ENCODE measurements around the gene DUSP28.

DUSP28 gene

GRCh38 chr2:240529344-240529999 is 30.7 kb upstream of the DUSP28 start:
- H2AK5ac ChIP-seq (ENCODE audit: low read length, severe bottlenecking): no peak overlapping the region
- no peak overlapping the region for H3K18ac ChIP-seq (ENCODE audit: low read depth in 1 of 2, low read length in 2 of 2)
- H4K8ac ChIP-seq (ENCODE audit: low read length): no peak overlapping the region
- H3K79me1 ChIP-seq (replicated peaks; ENCODE audit: low read length, poor library complexity, severe bottlenecking): peaks cover 9% of the 10 kb centered on the region
- no peaks in the 10 kb centered on the region for H3K4me1 ChIP-seq (ENCODE audit: control insufficient read depth, insufficient read depth, low read depth, low read length)
- no peak overlapping the region for H3K23ac ChIP-seq (ENCODE audit: low read length in 2 of 2)
- no peak overlapping the region for H2BK5ac ChIP-seq (ENCODE audit: low read depth, low read length, poor library complexity, severe bottlenecking)
- no peak overlapping the region for H2BK15ac ChIP-seq (ENCODE audit: low read depth, poor library complexity, severe bottlenecking)
- no peak overlapping the region for H2AFZ ChIP-seq (ENCODE audit: low read depth, low read length)
- 94% methylated on average over 16 of the region's 16 CpGs for WGBS
- H2BK120ac ChIP-seq (ENCODE audit: low read depth, low read length): no peak overlapping the region
- H3K9ac ChIP-seq (ENCODE audit: low read length): no peak overlapping the region
- H4K91ac ChIP-seq (ENCODE audit: low read length): no peak overlapping the region
- no peaks in the 10 kb centered on the region for H3K27me3 ChIP-seq (ENCODE audit: control insufficient read depth in 1 of 2, insufficient read depth in 1 of 2, low read length in 2 of 2)
- H2BK12ac ChIP-seq (ENCODE audit: low read length in 2 of 2): no peak overlapping the region
- no peak overlapping the region for H3K4me3 ChIP-seq (ENCODE audit: insufficient read depth in 1 of 2, low read depth in 1 of 2, low read length in 2 of 2)
- no peak overlapping the region for H3K4me2 ChIP-seq (ENCODE audit: low read length, poor library complexity, severe bottlenecking)
- H3K9me3 ChIP-seq (ENCODE audit: control insufficient read depth, low read length): peaks cover 44% of the 10 kb centered on the region
- H3K14ac ChIP-seq (ENCODE audit: low read length in 2 of 2): no peak overlapping the region
- DNase-seq: no peak
- no peak overlapping the region for H3K4ac ChIP-seq (ENCODE audit: low read depth in 1 of 2, low read length in 2 of 2)
- H3K36me3 ChIP-seq (ENCODE audit: control insufficient read depth in 1 of 2, insufficient read depth in 2 of 2, low read depth in 1 of 2, low read length in 2 of 2): peaks cover 37 to 59% of the 10 kb centered on the region in 2 experiments
- no peak overlapping the region for H3K27ac ChIP-seq (ENCODE audit: low read length, poor library complexity, severe bottlenecking)

GRCh38 chr2:240530181-240530580 is 30.0 kb upstream of the DUSP28 start:
- Histone ChIP-seq H3K4me1 (ENCODE audit: control insufficient read depth, insufficient read depth, low read depth, low read length) (no peaks in the 10 kb centered on the region), H3K14ac (ENCODE audit: low read length in 2 of 2) (no peak overlapping the region), H2AK5ac (ENCODE audit: low read length, severe bottlenecking) (no peak overlapping the region), H3K9ac (ENCODE audit: low read length) (no peak overlapping the region), H3K18ac (ENCODE audit: low read depth in 1 of 2, low read length in 2 of 2) (no peak overlapping the region), H4K91ac (ENCODE audit: low read length) (no peak overlapping the region), H3K23ac (ENCODE audit: low read length in 2 of 2) (no peak overlapping the region), H4K8ac (ENCODE audit: low read length) (no peak overlapping the region), H3K4ac (ENCODE audit: low read depth in 1 of 2, low read length in 2 of 2) (no peak overlapping the region), H2BK15ac (ENCODE audit: low read depth, poor library complexity, severe bottlenecking) (no peak overlapping the region), H3K4me3 (ENCODE audit: insufficient read depth in 1 of 2, low read depth in 1 of 2, low read length in 2 of 2) (no peak overlapping the region), H2BK120ac (ENCODE audit: low read depth, low read length) (no peak overlapping the region), H2BK12ac (ENCODE audit: low read length in 2 of 2) (no peak overlapping the region), H3K27ac (ENCODE audit: low read length, poor library complexity, severe bottlenecking) (no peak overlapping the region), H2AFZ (ENCODE audit: low read depth, low read length) (no peak overlapping the region), H3K79me1 (replicated peaks; ENCODE audit: low read length, poor library complexity, severe bottlenecking) (peaks cover 12% of the 10 kb centered on the region), H3K27me3 (ENCODE audit: control insufficient read depth in 1 of 2, insufficient read depth in 1 of 2, low read length in 2 of 2) (no peaks in the 10 kb centered on the region), H2BK5ac (ENCODE audit: low read depth, low read length, poor library complexity, severe bottlenecking) (no peak overlapping the region), H3K36me3 (ENCODE audit: control insufficient read depth in 1 of 2, insufficient read depth in 2 of 2, low read depth in 1 of 2, low read length in 2 of 2) (peaks cover 34 to 60% of the 10 kb centered on the region in 2 experiments), H3K9me3 (ENCODE audit: control insufficient read depth, low read length) (peaks cover 38% of the 10 kb centered on the region), H3K4me2 (ENCODE audit: low read length, poor library complexity, severe bottlenecking) (no peak overlapping the region)
- WGBS: 95% methylated on average over 5 of the region's 7 CpGs
- DNase-seq: no peak

GRCh38 chr2:240531038-240531437 is 29.1 kb upstream of the DUSP28 start:
- H3K36me3 ChIP-seq (ENCODE audit: control insufficient read depth in 1 of 2, insufficient read depth in 2 of 2, low read depth in 1 of 2, low read length in 2 of 2): peaks cover 26 to 54% of the 10 kb centered on the region in 2 experiments
- H2AFZ ChIP-seq (ENCODE audit: low read depth, low read length): no peak overlapping the region
- H4K8ac ChIP-seq (ENCODE audit: low read length): no peak overlapping the region
- H3K4me1 ChIP-seq (ENCODE audit: control insufficient read depth, insufficient read depth, low read depth, low read length): no peaks in the 10 kb centered on the region
- H2AK5ac ChIP-seq (ENCODE audit: low read length, severe bottlenecking): no peak overlapping the region
- no peak overlapping the region for H3K18ac ChIP-seq (ENCODE audit: low read depth in 1 of 2, low read length in 2 of 2)
- no peak overlapping the region for H3K4me3 ChIP-seq (ENCODE audit: insufficient read depth in 1 of 2, low read depth in 1 of 2, low read length in 2 of 2)
- no peak overlapping the region for H3K4ac ChIP-seq (ENCODE audit: low read depth in 1 of 2, low read length in 2 of 2)
- H3K23ac ChIP-seq (ENCODE audit: low read length in 2 of 2): no peak overlapping the region
- H2BK15ac ChIP-seq (ENCODE audit: low read depth, poor library complexity, severe bottlenecking): no peak overlapping the region
- no peak overlapping the region for H3K27ac ChIP-seq (ENCODE audit: low read length, poor library complexity, severe bottlenecking)
- H3K14ac ChIP-seq (ENCODE audit: low read length in 2 of 2): no peak overlapping the region
- H3K79me1 ChIP-seq (replicated peaks; ENCODE audit: low read length, poor library complexity, severe bottlenecking): peaks cover 12% of the 10 kb centered on the region
- H3K9me3 ChIP-seq (ENCODE audit: control insufficient read depth, low read length): peaks cover 32% of the 10 kb centered on the region
- H2BK12ac ChIP-seq (ENCODE audit: low read length in 2 of 2): no peak overlapping the region
- H2BK120ac ChIP-seq (ENCODE audit: low read depth, low read length): no peak overlapping the region
- H3K9ac ChIP-seq (ENCODE audit: low read length): no peak overlapping the region
- WGBS: over 99% methylated on average over 4 of the region's 5 CpGs
- DNase-seq: no peak
- no peak overlapping the region for H4K91ac ChIP-seq (ENCODE audit: low read length)
- no peak overlapping the region for H2BK5ac ChIP-seq (ENCODE audit: low read depth, low read length, poor library complexity, severe bottlenecking)
- no peak overlapping the region for H3K4me2 ChIP-seq (ENCODE audit: low read length, poor library complexity, severe bottlenecking)
- no peaks in the 10 kb centered on the region for H3K27me3 ChIP-seq (ENCODE audit: control insufficient read depth in 1 of 2, insufficient read depth in 1 of 2, low read length in 2 of 2)

- no peak overlapping the region for H3K14ac ChIP-seq (ENCODE audit: low read length in 2 of 2)
- peaks cover 20 to 47% of the 10 kb centered on the region in 2 experiments for H3K36me3 ChIP-seq (ENCODE audit: control insufficient read depth in 1 of 2, insufficient read depth in 2 of 2, low read depth in 1 of 2, low read length in 2 of 2)
- H2AK5ac ChIP-seq (ENCODE audit: low read length, severe bottlenecking): no peak overlapping the region
- no peak overlapping the region for H4K8ac ChIP-seq (ENCODE audit: low read length)
- no peaks in the 10 kb centered on the region for H3K4me1 ChIP-seq (ENCODE audit: control insufficient read depth, insufficient read depth, low read depth, low read length)
- H3K27ac ChIP-seq (ENCODE audit: low read length, poor library complexity, severe bottlenecking): no peak overlapping the region
- H3K4me2 ChIP-seq (ENCODE audit: low read length, poor library complexity, severe bottlenecking): no peak overlapping the region
- no peak overlapping the region for H3K9ac ChIP-seq (ENCODE audit: low read length)
- no peak overlapping the region for H2AFZ ChIP-seq (ENCODE audit: low read depth, low read length)
- DNase-seq: no peak
- H2BK5ac ChIP-seq (ENCODE audit: low read depth, low read length, poor library complexity, severe bottlenecking): no peak overlapping the region
- no peaks in the 10 kb centered on the region for H3K27me3 ChIP-seq (ENCODE audit: control insufficient read depth in 1 of 2, insufficient read depth in 1 of 2, low read length in 2 of 2)
- no peak overlapping the region for H4K91ac ChIP-seq (ENCODE audit: low read length)
- peaks cover 32% of the 10 kb centered on the region for H3K9me3 ChIP-seq (ENCODE audit: control insufficient read depth, low read length)
- H2BK12ac ChIP-seq (ENCODE audit: low read length in 2 of 2): no peak overlapping the region
- no peak overlapping the region for H3K23ac ChIP-seq (ENCODE audit: low read length in 2 of 2)
- H3K18ac ChIP-seq (ENCODE audit: low read depth in 1 of 2, low read length in 2 of 2): no peak overlapping the region
- no peak overlapping the region for H3K4me3 ChIP-seq (ENCODE audit: insufficient read depth in 1 of 2, low read depth in 1 of 2, low read length in 2 of 2)
- H2BK15ac ChIP-seq (ENCODE audit: low read depth, poor library complexity, severe bottlenecking): no peak overlapping the region
- 80% methylated on average over 1 of the region's 1 CpG for WGBS
- no peak overlapping the region for H2BK120ac ChIP-seq (ENCODE audit: low read depth, low read length)
- peaks cover 12% of the 10 kb centered on the region for H3K79me1 ChIP-seq (replicated peaks; ENCODE audit: low read length, poor library complexity, severe bottlenecking)
- no peak overlapping the region for H3K4ac ChIP-seq (ENCODE audit: low read depth in 1 of 2, low read length in 2 of 2)
These were observed 28.0 kb upstream of the DUSP28 start for GRCh38 chr2:240532031-240532775.
